Activated CD4-positive, CD25-positive, alpha-beta regulatory T cell treated with anti-CD3 and anti-CD28 coated beads, Interleukin-2, amount 50 U/mL, for 72 hours (primary cell): Measurements from ENCODE around the gene SV2C.

Experiments used
- DNase-seq: peaks from one replicate; pipeline ENCODE4 v3.0.0; 2021

Gene SV2C

DNA sequence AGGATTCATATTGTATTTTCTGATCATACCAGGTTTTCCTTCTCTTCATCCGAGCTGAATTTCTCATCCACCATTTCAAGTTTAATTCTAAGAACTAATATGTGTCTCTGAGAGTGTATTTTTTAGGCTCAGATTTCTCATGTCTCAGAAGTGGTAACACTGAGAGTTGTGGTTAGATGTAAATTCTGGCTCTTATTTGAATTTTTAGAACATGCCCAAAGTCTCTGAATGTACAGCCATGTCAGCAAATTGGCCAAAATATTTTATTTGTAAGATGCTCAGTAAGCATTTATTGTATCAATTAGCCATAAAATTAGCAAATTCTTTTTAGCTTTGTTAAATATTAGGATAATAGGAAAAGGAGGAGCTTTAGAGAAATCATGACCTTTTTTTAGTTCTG, 16.6 kb downstream of the SV2C start:
- no peak for DNase-seq

DNA sequence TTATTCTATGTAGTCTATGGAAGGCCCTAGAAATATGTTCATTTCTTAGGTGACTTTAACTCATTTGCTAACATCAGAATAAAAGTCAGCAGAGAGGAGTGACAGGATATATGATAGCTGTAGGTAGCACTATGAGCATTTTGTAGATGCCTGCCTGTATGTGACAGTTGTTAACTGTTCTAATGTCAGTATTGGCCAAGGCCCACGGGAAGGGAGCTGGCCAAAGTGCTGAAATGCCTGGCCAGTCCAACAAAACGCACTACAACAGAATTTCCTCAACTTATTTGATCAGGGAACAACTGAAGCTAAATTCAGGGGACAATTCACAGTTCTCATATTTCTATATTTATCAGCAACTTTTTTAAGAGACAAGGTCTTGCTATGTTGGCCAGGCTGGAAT, 20.8 kb downstream of the SV2C start:
- no peak for DNase-seq

DNA sequence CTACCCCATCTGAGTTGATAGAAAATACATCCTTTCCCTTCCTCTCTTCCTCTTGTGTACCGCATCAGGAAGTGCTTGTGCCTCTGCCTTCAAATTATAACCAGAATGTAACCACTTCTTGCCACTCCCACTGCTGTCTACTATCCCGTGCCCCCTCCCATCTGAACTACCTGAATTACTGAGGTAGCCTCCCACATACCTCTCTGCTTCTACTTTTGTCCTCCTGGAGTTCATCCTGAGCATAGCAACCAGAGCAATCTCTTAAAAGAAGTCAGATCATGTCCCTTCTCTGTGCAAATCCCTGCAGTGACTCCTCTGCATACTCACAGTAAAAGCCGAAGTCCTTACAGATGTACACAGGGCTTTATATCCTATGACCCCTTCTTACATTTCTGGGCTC, 23.0 kb downstream of the SV2C start:
- DNase-seq = no peak

DNA sequence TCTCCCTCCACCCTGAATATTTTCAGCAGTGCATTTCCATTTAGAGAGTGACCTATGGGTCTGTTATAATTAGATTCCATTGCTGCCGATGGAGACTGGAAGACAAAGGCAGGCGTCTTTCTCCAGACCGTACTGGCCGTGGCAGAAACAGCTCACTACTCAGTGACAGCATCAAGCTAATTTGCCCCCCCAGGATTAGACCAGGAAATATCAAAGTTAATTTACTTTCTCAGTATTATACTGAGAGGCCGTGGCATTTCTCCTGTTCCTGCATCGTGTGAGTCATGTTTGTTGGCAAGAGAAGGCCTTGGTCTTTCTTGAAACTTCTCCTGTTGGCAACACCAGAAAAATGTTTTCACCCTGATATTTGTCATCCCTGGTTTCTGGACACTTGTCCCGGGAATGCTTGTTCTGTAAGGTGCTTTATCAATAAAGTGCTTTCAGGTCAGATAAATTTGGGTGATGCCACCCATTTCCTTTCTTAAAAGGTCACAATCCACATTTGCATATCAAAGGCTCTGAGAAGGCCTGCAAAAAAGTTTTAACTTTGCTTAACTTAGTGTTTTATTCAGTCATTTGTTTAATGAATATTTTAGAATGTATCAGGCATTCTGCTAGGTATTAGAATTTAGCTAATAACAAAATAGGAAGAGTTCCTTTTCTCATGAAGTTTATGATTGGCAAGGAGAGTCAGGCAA, 28.4 kb downstream of the SV2C start:
- DNase-seq = no peak

DNA sequence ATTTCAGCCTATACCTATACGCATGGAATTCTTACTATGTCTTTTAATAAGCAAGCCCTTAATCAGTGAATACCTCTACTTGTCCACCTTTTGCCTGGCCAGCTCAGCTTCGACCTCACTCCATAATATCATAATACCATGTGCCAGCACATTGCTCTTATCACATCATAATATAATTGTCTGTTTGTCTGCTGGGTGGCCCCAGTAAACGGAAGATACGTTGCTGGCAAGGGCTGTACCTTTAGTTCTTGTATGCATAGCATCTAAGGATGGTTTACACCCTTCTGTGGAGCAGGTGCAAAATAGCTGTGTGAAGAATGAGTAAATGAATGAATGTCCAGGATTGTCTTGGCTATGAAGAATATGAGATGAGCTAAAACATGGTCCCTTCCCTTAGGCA, 29.9 kb downstream of the SV2C start:
- DNase-seq = no peak

DNA sequence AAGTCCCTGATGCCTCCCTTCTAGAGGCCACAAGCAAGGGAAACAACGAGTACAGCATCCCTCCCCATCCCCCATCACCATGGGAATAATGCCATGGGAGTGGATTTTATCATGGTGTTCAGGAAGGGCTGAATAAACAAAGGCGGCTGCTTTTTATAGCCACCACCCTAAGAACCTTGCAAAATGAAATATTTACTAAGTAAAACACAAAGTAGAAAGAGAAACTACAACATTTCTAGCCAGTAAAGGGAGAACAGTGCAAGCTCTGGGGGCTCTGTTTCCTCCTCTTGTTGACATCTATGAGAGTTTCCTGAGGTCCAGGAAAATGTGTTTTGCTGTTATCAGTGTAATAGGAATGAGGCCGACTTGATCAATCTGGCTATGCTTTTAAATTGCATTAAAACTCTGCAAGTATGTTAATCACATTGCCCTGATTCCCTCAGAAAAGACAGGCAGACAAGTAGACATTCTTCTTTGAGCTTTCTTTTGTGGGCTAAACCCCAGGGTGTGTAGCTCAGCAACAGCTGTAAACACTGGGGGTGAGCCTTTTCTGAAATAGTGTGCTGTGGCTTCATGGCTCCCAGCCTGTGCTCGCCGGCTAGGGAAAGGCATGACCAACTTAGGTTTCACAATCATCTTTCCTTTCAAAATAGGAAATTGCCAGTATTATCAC, 31.1 kb downstream of the SV2C start:
- no peak for DNase-seq

DNA sequence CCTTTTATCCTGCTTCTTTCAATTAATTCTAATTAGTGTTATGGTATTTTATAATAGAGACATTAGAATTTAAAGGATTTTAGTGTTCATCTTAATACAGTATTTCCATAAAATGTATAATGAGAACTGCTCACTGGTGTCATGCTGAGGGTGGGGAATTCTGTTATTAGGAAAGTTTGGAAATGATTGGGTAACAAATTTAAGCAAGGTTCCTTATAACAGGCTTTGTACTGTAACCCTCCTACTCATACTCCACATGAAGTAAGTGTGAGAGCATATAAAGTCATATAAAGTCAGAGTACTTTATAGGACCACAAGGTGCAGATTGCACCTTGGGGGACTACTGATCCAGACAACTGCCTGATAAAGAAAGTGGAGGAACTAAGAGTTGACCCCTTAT, 42.2 kb downstream of the SV2C start:
- DNase-seq = no peak

DNA sequence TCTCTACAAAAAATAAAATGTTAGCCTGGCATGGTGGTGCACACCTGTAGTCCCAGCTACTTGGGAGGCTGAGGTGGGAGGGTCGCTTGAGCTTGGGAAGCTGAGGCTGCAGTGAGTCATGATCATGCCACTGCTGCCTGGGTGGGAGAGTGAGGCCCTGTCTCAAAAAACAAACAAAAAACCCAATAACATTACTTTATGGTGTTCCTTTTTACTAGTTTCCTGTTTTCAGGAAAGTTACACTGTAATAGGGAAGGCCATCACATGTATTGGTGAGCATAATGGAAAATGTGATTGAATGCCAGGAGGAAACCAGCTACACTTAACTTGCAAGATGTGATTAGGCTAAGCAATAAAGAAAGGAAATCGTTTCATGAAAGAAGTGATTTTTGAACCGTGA, 42.7 kb downstream of the SV2C start:
- no peak for DNase-seq

DNA sequence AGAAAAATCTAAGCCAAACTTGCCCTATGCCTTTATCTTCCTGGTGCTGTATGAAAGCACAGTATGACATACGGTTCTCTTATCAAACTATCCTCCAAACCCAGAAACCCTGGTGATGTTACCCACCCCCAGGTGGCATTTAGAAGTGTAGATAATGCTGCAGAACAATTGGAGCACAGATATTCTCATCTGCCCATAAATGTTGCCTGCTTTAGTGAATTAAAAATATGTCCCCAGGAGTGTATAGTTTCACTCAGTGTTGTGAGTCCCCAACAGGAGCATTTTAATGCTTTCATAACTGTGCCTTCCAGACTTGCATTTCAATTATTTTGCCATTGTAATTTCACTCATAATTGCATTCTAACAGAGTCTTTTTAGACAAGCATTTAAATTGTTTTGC, 50.8 kb downstream of the SV2C start:
- no peak for DNase-seq

DNA sequence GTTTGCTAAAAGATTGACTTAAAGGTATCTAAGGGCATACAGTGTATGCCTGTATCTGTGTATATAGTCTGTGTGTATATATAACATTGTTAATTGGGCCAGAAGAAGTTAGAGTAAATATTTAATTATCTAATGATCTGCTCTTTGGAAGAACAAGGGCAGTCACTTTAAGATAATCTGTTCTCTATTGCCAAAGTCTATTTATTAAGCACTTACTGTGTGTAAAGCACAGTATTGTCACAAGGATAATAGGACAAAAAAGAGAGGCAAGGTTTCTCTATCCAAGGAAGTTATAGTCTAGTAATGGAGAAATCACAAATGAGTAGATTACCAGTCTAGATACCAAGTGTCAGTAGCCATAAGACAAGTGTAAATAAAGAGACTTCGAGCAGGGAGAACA, 51.5 kb downstream of the SV2C start:
- DNase-seq = no peak

DNA sequence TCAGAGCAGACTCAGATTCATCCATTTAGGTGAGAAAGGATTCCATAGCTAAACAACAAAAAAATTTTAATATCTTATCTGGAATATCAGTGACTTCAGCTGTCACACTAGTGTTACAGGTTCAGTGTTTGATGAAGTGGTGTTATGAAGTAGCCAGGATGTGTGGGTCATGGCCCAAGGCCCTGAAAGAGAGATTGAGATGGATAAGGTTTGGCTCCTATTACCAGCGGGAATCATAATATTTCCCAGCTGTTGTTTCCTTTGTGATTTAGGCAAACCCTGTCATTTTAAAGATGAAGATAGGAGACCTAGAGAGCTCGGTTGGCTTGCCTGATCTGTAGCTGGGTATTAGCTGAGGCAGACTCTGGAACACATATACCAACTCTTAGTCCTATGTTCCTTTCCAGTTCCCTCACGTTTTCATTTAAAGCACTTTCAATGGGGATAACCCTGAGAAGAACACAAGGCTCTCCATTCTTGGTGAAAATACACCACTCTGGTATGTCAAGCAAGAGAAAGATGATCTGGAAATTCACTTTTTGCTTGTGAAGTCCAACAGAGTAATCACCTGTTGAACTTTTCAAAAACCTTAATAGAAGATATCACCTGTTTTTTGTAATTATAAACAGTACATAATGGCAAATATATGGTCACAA, 54.8 kb downstream of the SV2C start:
- no peak for DNase-seq

DNA sequence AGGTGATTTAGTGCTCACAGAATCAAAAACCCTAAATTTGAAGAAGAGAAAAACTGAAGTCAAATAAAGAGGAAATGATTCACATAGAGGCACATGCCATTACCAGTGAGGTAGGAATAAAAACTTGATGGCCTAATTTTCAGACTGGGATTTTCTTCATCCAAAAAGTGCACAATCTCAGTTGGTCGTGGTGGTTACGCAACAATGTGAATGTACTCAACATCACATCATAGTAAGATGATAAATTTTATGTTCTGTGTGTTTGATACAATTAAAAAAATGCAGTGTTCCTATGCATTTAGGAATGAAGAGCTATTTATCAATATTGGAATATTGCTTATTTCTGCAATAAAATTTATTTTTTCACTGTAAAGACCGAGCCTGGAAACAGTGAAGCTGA, 60.7 kb downstream of the SV2C start:
- no peak for DNase-seq

DNA sequence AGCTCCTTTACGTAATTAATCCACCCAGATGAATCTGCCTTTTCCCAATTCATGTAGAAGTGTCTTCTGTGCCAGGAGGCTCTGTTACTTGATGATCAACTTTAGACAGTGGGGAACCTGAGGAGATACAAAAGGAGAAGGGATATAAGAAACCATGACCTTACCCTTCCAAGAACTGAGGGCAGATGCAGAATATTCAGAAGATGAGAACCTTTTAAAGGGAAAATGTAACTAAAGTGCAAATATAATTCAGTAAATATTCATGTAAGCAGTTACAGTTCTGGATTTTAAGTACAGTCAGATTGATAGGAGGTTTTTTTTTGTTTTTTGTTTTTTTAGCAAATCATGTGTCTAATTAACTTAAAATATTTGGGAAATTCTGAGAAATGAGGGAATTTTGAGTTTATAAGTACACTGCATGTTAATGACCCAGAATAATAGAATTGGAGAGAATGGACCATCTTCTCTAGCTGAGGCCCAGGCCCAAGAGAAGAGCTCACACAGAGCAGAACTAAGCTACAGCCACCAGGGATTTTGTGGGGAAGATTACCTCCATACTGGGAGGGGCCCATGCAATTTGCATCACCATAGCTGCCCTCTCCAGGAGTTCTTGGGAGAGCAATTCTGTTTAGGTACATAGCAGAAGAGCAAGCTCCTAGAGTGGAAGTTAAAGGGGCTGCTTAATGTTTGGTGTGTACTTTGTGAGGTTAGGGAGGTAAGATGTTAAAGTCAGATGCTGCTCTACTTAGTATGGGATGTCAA, 61.5 kb downstream of the SV2C start:
- DNase-seq = no peak

DNA sequence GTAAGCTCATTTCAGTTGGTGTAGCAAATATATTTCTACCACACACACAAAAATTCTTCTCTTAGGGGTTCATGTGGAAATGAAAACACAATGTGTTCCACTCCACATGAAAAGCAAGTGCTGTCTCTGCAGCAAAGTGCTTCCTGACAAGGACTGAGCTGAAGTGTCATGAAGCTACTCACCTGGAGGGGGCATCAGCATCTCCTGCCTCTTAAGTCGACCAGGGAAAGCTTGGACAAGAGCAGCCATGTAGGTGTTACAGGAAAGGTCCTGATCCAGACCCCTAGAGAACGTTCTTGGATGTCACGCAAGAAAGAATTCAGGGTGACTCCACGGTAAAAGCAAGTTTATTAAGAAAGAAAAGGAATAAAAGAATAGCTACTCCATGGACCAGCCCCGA, 62.8 kb downstream of the SV2C start:
- DNase-seq = no peak

DNA sequence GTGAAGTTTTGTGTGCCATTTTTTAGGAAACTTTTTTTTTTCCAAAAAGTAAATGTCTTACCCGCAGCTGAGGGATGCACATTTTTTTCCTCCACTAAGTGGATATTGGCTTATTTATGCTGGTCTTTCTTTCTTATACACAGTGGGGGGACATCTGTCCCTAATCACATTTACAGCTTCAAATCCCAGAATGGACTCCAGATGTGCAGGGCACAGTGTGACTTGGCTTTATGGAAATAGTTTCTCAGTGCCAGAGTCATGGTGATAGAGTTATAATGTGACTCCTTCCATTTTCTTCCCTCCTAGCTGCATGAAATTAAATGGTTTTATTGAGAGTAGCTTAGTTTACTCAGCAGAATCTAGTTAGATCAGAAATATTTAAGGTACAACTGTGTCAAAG, 66.5 kb downstream of the SV2C start:
- no peak for DNase-seq

DNA sequence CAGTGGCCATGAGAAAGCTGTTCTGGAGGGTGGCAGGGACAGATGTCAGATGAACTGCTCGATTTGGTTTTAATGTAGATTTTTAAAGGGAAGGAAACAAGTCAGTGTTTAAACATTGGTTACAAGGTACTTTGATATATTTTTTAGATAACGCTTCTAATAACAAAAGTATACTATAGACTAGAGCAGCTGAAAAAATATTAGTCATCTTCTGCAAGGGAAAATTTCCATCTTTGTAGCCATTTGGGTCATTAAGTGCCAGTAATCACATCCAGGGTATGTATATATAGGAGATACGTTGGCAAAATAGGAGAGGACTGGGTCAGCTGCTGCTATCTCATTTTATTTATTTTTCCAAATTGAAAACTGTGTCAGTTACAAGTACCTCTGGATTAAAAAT, 69.0 kb downstream of the SV2C start:
- no peak for DNase-seq

DNA sequence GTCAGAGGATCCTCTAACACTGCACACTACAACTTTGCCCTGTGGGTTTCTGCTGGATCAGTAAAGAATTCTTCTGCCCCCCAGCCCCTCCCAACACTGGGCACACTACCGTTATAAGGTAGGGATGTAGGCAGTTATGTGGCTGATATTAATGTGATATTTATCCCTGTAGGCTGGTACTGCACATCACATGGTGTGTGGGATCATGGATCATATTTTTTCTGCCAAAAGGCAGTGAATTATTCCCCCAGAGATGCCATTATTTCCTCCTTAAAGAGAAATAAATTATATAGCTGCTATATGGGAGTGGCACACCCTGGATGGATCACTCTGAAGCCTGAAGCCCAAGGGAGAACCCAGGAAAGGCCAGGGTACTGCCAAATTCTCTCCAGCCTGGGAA, 69.5 kb downstream of the SV2C start:
- DNase-seq = no peak

DNA sequence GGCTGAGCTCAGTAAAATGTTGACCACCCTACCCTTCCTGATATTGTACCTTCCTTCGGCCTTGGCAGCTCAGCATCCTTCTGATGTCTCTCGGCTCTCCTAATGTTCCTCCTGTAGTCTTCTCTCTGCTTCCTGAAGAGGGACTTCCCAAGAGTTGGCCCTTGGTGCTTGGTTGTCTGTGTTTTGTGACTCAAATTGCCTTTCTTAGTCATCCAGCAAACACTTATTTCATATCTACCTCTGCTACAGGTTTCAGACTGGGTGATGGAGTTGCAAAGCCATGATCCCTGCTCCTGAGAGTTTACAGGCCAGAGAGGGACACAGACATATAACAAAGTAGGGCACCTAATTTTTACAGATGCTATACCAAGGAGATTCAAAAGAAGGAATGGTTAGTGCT, 70.1 kb downstream of the SV2C start:
- no peak for DNase-seq

DNA sequence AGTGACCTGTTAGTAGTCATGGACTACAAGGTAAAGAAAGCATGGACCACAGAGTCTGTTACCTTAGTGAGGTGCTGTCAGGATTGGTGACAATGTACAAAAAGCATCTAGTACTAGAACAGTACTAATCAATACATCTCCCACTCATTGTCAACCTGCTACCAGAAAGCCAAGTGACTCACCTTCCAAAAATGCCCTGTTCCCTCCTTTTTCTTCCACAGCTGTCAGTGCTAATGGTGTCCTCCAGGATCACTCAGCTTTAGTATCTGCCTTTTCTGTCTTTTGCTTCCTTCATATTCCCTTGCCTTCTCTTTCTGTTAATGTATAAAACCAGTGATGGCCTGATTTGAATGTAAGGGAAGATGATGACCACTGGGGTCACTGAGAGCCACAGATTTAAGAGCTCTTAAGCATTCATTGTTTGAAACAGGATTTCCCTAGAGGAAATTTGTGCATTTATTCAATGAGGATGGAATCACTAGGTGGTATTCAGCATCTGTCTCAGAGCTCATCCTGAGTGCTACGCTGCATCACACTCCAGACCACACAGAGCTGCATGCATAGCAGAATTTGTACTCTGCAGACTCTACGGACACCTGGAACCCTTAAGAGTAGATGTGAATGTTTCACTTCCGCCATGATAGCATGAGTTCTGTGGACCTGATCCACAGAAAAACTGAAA, 71.0 kb downstream of the SV2C start:
- no peak for DNase-seq

DNA sequence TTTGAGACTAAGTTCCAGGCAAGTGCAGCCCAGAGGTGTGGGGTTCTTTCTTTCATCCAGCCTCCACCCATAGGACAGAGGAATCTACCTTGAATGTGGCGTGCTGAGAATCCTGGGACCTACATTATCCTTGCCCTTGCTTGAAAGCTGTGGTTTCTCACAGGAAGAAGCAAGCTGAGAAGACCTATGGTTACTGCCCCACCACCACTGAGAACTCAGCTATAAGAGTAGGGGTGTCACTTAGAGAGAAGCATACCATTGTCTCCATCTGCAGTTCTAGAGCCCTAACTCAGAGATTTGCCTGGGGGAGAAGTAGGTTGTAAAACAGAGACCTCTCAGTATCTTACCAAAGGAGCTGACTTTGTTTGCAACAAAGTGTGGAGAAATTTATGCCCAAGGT, 72.4 kb downstream of the SV2C start:
- DNase-seq = no peak

DNA sequence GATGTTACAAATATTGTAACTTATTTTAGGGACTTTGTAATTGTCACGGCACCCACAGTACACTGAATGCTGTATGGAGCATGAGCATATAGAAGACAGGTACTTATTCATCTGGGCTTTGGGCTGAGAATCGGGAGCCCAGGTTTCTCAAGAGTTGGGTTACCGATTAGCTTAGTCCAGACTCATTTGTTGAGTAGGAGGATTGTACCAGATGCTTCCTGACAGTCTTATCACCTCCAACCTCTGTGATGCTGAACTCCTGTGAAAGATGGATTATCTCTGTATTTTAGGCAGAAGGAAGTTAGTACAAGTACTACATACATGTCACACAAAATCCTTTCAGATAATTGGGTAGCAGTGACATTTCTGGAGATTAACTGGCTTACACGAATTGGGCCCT, 79.2 kb downstream of the SV2C start:
- DNase-seq = no peak

DNA sequence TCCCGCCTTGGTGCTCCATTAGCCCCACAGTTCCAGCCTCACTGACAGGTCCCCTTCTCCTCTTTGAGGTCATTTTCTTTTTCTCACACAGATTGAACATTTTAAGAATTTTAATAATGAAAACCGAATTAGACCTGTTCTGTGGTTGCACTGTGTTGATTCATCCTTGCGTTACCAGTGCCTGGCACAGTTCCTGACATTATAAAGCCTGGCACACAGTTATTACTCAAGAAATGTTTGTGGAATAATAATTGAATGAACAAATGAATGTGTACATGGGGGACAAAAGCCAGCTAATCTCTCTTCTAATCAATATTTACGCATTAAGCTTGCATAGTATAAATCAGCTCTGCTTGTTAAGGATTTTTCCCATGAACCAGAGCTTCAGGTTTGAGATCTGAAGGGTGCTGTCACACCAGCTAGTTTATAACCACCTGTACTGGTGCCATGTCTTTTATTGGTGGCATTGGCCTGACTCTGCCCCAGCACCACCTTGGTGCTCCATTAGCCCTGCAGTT, 80.0 kb downstream of the SV2C start:
- DNase-seq = no peak

DNA sequence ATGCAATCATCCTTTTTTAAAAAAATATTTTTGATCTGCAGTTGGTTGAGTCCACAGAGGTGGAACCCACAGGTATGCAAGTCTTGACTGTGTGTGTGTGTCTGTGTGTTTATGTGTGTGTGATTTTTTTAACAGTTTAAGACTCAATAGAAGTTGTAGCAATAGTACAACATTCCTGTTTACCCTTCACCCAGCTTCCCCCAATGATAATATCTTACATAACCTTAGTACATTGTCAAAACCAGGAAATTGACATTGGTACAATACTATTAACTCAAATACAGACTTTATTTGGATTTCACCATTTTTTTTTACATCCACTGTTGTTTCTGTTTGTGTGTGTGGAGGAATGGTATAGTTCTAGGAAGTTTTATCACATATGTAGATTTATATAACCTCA, 81.8 kb downstream of the SV2C start:
- DNase-seq = no peak
